ENCODE results near the gene KRTAP1-4.

KRTAP1-4 gene

GRCh38 chr17:40993839-40994238 is 36.2 kb downstream of the KRTAP1-4 start, which contains the start of gene KRTAP3-3:
TSS of gene KRTAP3-3 (minus strand) at chr17:40994164. CDS start at chr17:40994097, 67 bp downstream.
- CTCF ChIA-PET: interaction anchor here (0.7 kb wide), 1 partner anchor 257 kb away, joined by 3 read pairs; no protein-coding TSS in a partner anchor

GRCh38 chr17:40993084-40993483 is 36.9 kb downstream of the KRTAP1-4 start:
- CTCF ChIA-PET: interaction anchor here (0.5 to 0.8 kb wide), 4 partner anchors 106 to 366 kb away, joined by 3 to 5 read pairs (median 4); no protein-coding TSS in a partner anchor
- Histone ChIP-seq H3K4me3 (ENCODE audit: low read depth, low read length) (no peak overlapping the region), H3K4me1 (ENCODE audit: control insufficient read depth, insufficient read depth, low read length) (no peaks in the 10 kb centered on the region), H3K9me3 (ENCODE audit: control insufficient read depth, insufficient read depth, low read depth, low read length) (no peaks in the 10 kb centered on the region), H3K36me3 (ENCODE audit: control insufficient read depth in 2 of 2, insufficient read depth in 1 of 2, low read length in 2 of 2) (no peaks in the 10 kb centered on the region), H3K27ac (ENCODE audit: extremely low read depth, low read depth, low read length) (no peak overlapping the region)
- TF ChIP-seq, protein P1, sequence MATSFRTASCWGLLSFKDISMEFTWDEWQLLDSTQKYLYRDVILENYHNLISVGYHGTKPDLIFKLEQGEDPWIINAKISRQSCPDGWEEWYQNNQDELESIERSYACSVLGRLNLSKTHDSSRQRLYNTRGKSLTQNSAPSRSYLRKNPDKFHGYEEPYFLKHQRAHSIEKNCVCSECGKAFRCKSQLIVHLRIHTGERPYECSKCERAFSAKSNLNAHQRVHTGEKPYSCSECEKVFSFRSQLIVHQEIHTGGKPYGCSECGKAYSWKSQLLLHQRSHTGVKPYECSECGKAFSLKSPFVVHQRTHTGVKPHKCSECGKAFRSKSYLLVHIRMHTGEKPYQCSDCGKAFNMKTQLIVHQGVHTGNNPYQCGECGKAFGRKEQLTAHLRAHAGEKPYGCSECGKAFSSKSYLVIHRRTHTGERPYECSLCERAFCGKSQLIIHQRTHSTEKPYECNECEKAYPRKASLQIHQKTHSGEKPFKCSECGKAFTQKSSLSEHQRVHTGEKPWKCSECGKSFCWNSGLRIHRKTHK (tag by site-specific recombination; IDR thresholded peaks at IDR 0.05): no peak
- TF ChIP-seq ZNF112 (tag by site-specific recombination; IDR thresholded peaks at IDR 0.05) (no peak), GLIS1 (tag by site-specific recombination; IDR thresholded peaks at IDR 0.05) (no peak), GLI4 (tag by site-specific recombination; IDR thresholded peaks at IDR 0.05) (no peak), ZNF555 (tag by site-specific recombination; conservative IDR thresholded peaks at IDR 0.05) (no peak), SCRT1 (tag by site-specific recombination; IDR thresholded peaks at IDR 0.05; ENCODE audit: borderline replicate concordance) (no peak), ZNF692 (tag by site-specific recombination; IDR thresholded peaks at IDR 0.05) (no peak), ZNF398 (tag by site-specific recombination; IDR thresholded peaks at IDR 0.05) (no peak), ZSCAN16 (tag by site-specific recombination; IDR thresholded peaks at IDR 0.05) (no peak), ZNF23 (tag by site-specific recombination; IDR thresholded peaks at IDR 0.05; ENCODE audit: borderline replicate concordance) (no peak), ZNF621 (tag by site-specific recombination; IDR thresholded peaks at IDR 0.05) (no peak), ZFP69B (tag by site-specific recombination; IDR thresholded peaks at IDR 0.05) (no peak), MEIS1 (CRISPR knock-in tag; IDR thresholded peaks at IDR 0.05; ENCODE audit: borderline replicate concordance) (no peak), ZNF24 (tag by site-specific recombination; IDR thresholded peaks at IDR 0.05) (no peak), ZNF473 (tag by site-specific recombination; IDR thresholded peaks at IDR 0.05) (no peak), ZBTB48 (tag by site-specific recombination; IDR thresholded peaks at IDR 0.05) (no peak)
- TF ChIP-seq, protein P2, sequence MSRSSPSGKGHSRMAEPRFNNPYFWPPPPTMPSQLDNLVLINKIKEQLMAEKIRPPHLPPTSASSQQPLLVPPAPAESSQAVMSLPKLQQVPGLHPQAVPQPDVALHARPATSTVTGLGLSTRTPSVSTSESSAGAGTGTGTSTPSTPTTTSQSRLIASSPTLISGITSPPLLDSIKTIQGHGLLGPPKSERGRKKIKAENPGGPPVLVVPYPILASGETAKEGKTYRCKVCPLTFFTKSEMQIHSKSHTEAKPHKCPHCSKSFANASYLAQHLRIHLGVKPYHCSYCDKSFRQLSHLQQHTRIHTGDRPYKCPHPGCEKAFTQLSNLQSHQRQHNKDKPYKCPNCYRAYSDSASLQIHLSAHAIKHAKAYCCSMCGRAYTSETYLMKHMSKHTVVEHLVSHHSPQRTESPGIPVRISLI (tag by site-specific recombination; IDR thresholded peaks at IDR 0.05): no peak
- TF ChIP-seq, protein P3, sequence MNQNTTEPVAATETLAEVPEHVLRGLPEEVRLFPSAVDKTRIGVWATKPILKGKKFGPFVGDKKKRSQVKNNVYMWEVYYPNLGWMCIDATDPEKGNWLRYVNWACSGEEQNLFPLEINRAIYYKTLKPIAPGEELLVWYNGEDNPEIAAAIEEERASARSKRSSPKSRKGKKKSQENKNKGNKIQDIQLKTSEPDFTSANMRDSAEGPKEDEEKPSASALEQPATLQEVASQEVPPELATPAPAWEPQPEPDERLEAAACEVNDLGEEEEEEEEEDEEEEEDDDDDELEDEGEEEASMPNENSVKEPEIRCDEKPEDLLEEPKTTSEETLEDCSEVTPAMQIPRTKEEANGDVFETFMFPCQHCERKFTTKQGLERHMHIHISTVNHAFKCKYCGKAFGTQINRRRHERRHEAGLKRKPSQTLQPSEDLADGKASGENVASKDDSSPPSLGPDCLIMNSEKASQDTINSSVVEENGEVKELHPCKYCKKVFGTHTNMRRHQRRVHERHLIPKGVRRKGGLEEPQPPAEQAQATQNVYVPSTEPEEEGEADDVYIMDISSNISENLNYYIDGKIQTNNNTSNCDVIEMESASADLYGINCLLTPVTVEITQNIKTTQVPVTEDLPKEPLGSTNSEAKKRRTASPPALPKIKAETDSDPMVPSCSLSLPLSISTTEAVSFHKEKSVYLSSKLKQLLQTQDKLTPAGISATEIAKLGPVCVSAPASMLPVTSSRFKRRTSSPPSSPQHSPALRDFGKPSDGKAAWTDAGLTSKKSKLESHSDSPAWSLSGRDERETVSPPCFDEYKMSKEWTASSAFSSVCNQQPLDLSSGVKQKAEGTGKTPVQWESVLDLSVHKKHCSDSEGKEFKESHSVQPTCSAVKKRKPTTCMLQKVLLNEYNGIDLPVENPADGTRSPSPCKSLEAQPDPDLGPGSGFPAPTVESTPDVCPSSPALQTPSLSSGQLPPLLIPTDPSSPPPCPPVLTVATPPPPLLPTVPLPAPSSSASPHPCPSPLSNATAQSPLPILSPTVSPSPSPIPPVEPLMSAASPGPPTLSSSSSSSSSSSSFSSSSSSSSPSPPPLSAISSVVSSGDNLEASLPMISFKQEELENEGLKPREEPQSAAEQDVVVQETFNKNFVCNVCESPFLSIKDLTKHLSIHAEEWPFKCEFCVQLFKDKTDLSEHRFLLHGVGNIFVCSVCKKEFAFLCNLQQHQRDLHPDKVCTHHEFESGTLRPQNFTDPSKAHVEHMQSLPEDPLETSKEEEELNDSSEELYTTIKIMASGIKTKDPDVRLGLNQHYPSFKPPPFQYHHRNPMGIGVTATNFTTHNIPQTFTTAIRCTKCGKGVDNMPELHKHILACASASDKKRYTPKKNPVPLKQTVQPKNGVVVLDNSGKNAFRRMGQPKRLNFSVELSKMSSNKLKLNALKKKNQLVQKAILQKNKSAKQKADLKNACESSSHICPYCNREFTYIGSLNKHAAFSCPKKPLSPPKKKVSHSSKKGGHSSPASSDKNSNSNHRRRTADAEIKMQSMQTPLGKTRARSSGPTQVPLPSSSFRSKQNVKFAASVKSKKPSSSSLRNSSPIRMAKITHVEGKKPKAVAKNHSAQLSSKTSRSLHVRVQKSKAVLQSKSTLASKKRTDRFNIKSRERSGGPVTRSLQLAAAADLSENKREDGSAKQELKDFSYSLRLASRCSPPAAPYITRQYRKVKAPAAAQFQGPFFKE (tag by site-specific recombination; IDR thresholded peaks at IDR 0.05; ENCODE audit: borderline replicate concordance): no peak
- POLR2A ChIA-PET: no interaction called here

More at GRCh38 chr17:40993839-40994238, 36.2 kb downstream of the KRTAP1-4 start, which contains the start of gene KRTAP3-3:
- no peak for TF ChIP-seq ZNF830 (tag by site-specific recombination; IDR thresholded peaks at IDR 0.05; ENCODE audit: low read depth)
- TF ChIP-seq ZNF155 (tag by site-specific recombination; IDR thresholded peaks at IDR 0.05): no peak
- TF ChIP-seq ZNF248 (tag by site-specific recombination; IDR thresholded peaks at IDR 0.05): no peak
- no peak for TF ChIP-seq HOXD13 (CRISPR knock-in tag; IDR thresholded peaks at IDR 0.05; ENCODE audit: borderline replicate concordance)
- TF ChIP-seq ZBTB7A (tag by site-specific recombination; IDR thresholded peaks at IDR 0.05; ENCODE audit: low read depth): no peak
- no peak for TF ChIP-seq ZSCAN30 (tag by site-specific recombination; IDR thresholded peaks at IDR 0.05)
- TF ChIP-seq ZNF292 (tag by site-specific recombination; IDR thresholded peaks at IDR 0.05; ENCODE audit: borderline replicate concordance, low read depth): no peak
- no peak for TF ChIP-seq SCRT1 (tag by site-specific recombination; IDR thresholded peaks at IDR 0.05; ENCODE audit: borderline replicate concordance)
- TF ChIP-seq ZFP37 (tag by site-specific recombination; IDR thresholded peaks at IDR 0.05): no peak
- no peak for TF ChIP-seq OSR2 (tag by site-specific recombination; IDR thresholded peaks at IDR 0.05)
- TF ChIP-seq ZSCAN23 (tag by site-specific recombination; IDR thresholded peaks at IDR 0.05): no peak
- POLR2A ChIA-PET: no interaction called here
- Histone ChIP-seq H3K36me3 (ENCODE audit: control insufficient read depth in 2 of 2, insufficient read depth in 1 of 2, low read length in 2 of 2) (no peaks in the 10 kb centered on the region), H3K4me3 (ENCODE audit: low read depth, low read length) (no peak within 1 kb of the TSS), H3K4me1 (ENCODE audit: control insufficient read depth, insufficient read depth, low read length) (no peaks in the 10 kb centered on the region), H3K27ac (ENCODE audit: extremely low read depth, low read depth, low read length) (no peak within 1 kb of the TSS), H3K9me3 (ENCODE audit: control insufficient read depth, insufficient read depth, low read depth, low read length) (no peaks in the 10 kb centered on the region)

Measured in HEK293 (cell line).